GM21737 (cell line): ENCODE data around the gene FHL2.
"Not testable (repeated sequence)": the region's sequence is repeated elsewhere in the genome, so short reads cannot be mapped to it uniquely, and the experiment has no call there.

Experiments used
- ATAC-seq: cut with Tn5 transposase; IDR thresholded peaks from one replicate; pipeline ENCODE4 v1.9.1; 2021; ENCODE audit warnings: mild to moderate bottlenecking, moderate library complexity; ENCODE audit not compliant: unreplicated experiment

Gene FHL2

GRCh38 chr2:105398336-105399206, at the start of gene FHL2:
TSS of gene FHL2 (minus strand) at chr2:105399051. CDS start at chr2:105386516, 12,535 bp downstream.
- peak; percentile 98 for ATAC-seq

DNA sequence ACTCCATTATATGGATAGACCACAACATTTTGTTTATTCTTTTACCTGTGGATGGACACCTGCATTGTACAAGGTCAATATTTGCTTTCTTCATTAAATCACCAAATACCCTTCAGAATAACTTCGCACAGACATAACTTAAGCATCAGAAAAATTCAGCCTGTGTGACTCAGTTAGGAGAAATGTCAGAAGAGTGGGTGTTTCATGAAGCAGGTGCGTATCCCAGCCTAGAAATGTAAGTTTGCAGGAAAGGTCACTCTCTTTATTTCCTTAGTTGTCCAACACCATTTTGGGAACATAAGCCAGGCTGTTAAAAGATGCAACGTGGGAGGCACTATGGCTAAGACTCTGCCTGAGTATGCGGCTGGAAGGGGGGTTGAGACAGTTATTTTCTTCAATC, 48.6 kb upstream of the FHL2 start:
- no peak for ATAC-seq

DNA sequence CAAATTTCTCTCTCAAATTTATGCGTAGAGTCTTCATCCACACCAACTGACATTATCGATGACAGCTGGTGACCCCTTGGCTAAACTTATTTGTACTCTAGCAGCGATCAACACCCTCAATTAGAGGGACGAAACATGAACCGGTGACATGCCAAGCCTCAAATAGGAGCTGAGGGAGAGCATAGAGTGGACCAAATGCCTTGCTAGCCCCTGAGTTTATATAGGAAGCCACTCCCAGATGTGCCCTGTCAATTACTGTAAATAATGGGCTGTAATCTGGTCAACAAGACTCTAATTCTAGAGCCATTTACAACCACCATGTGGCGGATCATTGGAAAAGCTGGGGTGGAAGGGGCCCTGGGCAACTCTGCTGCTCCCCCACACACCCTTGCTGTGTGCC, 47.6 kb upstream of the FHL2 start:
- ATAC-seq, result no peak

- no peak for ATAC-seq
Observed at GRCh38 chr2:105445976-105446375, 47.1 kb upstream of the FHL2 start.

DNA sequence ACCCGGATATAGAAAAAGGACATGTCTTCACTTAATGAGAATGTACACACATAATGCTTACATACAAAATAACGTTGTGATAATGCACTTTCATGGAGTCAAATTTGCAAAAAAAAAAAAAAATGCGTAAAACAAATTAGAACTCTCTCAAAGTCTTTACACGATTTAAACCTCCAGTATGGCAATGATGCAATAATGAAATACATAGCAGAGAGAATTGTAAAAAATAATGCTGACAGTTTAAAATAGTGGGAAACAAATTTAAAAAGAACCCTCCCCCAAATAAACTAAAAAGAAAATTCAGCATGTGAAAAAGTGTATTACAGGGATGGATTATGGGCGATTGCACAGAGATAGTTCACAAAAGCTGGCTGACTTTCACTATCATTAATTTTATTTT, 46.6 kb upstream of the FHL2 start:
- ATAC-seq, result no peak

- no peak for ATAC-seq
Observed at GRCh38 chr2:105443617-105444598, 45.1 kb upstream of the FHL2 start.

GRCh38 chr2:105442721-105443120, 43.9 kb upstream of the FHL2 start:
- no peak for ATAC-seq

DNA sequence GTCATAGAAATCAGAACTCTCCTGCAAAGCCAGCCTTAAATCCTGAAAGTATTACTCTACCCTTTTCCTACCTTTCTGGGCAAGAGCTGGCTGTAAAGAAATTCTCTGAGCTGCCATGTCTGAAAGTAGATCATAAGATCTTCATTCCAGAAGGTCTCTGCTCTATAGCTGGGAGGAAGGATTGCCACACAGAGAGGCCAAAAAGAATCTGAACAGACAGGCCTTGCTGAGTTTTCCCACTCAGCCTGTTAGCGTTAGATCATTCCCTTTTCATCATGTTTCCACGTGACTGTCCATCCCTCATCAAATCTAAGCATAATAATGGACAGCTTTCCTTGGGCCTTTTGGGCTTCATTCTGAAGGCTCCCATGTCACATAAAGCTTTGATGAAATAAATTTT, 43.2 kb upstream of the FHL2 start:
- ATAC-seq, result no peak

- no peak for ATAC-seq
Observed at GRCh38 chr2:105439141-105439540, 40.3 kb upstream of the FHL2 start.

DNA sequence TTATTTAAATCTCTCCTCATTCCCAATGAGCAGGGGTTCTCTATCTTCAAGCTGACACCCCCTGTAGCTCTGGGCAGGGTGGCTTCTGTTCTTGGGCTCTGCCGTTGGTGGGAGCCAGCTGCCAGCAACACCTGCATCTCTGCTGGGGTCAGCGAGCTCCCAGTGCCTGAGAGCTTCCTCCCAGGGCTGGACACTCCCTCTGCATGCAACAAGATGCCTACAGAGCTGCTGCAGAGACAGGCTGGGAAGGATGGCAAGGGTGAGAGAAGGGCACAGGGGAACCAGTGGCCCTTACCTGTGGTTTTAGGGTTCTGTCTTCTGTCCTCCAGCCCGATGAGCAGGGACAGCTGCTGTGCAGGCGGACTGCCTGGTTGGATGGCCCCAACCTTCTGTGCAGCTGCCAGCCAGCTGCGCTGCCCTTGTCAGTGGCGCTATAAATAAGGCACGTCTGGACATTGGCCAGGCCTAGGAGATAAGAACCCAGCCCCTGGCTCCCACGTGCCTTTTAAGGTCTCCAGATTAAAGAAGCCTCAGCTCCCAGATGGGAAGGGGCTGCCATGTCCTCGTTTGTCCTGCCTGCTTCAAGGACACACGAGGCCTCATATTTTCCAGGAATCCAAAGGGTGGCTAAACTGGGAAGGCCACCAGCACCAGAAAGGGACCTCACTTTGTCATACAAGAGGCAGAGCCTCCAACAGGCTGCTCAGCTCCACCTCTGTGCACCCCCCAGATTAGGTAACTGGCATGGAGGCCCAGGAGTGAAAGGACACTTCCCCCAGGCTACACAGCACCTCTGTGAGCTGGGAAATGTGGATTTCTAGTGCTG, 39.5 kb upstream of the FHL2 start:
- ATAC-seq, result no peak

DNA sequence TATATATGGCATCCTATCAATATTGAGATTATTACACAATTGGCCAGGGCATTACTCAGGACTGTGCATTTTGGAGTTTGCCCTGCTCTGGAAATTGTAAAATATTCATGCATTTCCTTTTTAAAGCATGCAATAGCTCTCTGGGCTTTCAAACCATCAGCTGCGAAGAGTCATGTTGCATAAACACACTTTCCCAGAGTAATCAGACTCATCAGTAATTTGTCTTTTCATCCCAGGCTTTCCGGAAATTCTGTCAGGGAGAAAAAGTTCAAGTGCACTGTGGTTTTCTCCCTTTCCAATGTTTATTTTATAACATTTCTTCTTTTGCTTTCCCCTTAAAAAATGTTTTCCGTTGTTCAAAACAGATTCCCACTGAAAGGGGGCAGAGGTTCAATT, 38.9 kb upstream of the FHL2 start:
- ATAC-seq, result no peak

- no peak for ATAC-seq
Observed at GRCh38 chr2:105432749-105433148, 33.9 kb upstream of the FHL2 start.

- ATAC-seq, result no peak
Observed at GRCh38 chr2:105432044-105432399, 33.2 kb upstream of the FHL2 start.

- ATAC-seq, result no peak
Observed at GRCh38 chr2:105431367-105432043, 32.7 kb upstream of the FHL2 start.

DNA sequence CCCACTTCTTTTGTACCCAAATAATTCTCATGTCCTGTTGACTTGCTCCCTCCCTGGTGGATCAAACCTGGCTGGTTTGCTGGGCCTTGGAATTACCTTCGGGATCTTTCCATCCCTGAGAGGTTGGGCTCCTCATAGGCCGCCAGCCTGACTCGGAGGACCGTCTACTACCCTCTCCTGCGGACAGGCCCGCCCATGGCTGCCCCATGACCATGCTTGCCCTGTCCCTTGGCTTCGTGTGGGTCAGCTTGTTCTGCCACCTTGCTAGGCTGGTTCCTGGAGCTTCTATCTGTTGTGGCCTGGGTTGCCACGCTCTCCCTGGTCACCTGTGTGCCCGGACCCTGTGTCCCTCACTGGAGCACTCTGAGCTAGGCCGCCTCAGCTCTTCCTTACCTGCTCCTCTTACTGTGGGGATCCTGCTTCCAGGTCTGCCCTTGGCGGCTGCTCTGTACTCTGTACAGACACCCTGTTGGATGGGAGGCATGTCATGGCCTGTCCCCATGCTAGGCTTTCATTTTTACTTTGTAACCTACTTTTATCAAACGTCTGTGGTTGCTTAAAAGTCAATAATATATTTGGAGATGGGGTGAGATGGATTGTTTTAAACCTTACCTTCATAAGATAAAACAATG, 29.7 kb upstream of the FHL2 start:
- ATAC-seq, result no peak

DNA sequence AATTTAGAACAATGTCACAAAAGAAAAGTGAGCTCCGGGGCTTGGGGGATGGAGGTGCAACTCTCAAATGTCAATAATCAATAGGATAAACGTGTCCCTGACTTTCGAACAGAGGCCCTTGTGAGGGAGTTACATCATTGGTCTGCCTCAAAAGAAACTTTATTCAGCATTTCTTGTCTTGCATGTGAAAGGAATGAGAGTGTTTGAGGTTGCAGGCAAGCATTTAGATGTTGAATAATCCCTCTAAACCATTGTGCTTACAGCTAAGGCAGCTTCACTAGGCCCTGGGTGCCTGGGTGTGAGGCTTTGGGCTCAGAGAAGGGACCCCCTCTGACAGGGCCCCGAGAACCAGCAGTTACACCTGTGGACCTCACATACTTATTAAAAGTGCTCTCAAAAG, 28.6 kb upstream of the FHL2 start:
- no peak for ATAC-seq

- no peak for ATAC-seq
Observed at GRCh38 chr2:105426626-105427292, 27.9 kb upstream of the FHL2 start.

DNA sequence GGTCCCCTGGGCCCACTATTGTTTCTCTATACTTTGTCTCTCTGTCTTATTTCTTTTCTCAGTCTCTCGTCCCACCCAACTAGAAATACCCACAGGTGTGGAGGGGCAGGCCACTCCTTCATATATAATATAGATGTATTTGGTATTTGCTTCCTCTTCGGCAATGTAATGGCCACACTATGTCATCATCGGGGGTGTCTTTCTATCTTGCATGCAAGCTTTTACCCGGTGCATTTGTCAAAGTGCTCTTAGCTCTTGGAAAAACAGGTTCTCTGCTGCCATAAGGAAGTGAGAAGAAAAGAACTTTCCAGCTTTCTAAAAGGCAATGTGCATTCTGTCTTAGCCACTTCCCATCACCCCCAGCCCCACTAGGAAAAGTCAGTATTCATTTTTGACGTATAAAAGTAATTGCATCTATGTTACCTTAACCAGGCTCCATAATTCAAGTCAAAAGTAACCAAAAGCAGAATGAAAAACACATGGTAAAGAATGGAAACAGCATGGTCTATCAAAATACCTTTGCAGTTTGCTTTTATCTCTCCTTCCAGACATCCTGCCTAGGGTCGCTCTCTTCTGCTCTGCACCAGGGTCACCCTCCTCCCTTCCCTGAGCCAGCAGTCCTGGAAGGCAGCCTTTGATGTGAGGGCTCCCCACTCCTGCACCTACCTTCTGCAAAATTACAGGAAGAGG, 27.2 kb upstream of the FHL2 start:
- no peak for ATAC-seq

GRCh38 chr2:105424836-105425235, 26.0 kb upstream of the FHL2 start:
- ATAC-seq, result not testable (repeated sequence)
